ENCODE measurements around the gene RERE.
A peak's percentile ranks its signal among the peaks of the same experiment; 100 is the strongest.

RERE gene

GRCh38 chr1:8473121-8473875 lies 344.1 kb downstream of the RERE start:
- no peak for DNase-seq (ENCODE audit: low spot score)

GRCh38 chr1:8472668-8473067 lies 344.8 kb downstream of the RERE start:
- DNase-seq (ENCODE audit: low spot score): no peak

- DNase-seq (ENCODE audit: low spot score): no peak
These were observed 346.0 kb downstream of the RERE start for GRCh38 chr1:8471451-8471850.

- DNase-seq (ENCODE audit: low spot score): no peak
These were observed 348.7 kb downstream of the RERE start for GRCh38 chr1:8468751-8469150.

- DNase-seq (ENCODE audit: low spot score): no peak
These were observed 350.1 kb downstream of the RERE start for GRCh38 chr1:8467308-8467707.

- no peak for DNase-seq (ENCODE audit: low spot score)
These were observed 351.7 kb downstream of the RERE start for GRCh38 chr1:8465692-8466091.

GRCh38 chr1:8465013-8465412 lies 352.4 kb downstream of the RERE start:
- no peak for DNase-seq (ENCODE audit: low spot score)

GRCh38 chr1:8464377-8464776 lies 353.1 kb downstream of the RERE start:
- no peak for DNase-seq (ENCODE audit: low spot score)

GRCh38 chr1:8463144-8463927 lies 354.1 kb downstream of the RERE start:
- DNase-seq (ENCODE audit: low spot score): no peak

- no peak for DNase-seq (ENCODE audit: low spot score)
These were observed 355.0 kb downstream of the RERE start for GRCh38 chr1:8462371-8462892.

GRCh38 chr1:8461351-8462110 lies 355.9 kb downstream of the RERE start:
- no peak for DNase-seq (ENCODE audit: low spot score)

GRCh38 chr1:8460784-8461183 lies 356.7 kb downstream of the RERE start:
- DNase-seq (ENCODE audit: low spot score): no peak

- DNase-seq (ENCODE audit: low spot score): peak; percentile 51
These were observed 357.3 kb downstream of the RERE start for GRCh38 chr1:8460132-8460544.

GRCh38 chr1:8458607-8459006 lies 358.8 kb downstream of the RERE start:
- DNase-seq (ENCODE audit: low spot score): no peak

- DNase-seq (ENCODE audit: low spot score): no peak
These were observed 359.6 kb downstream of the RERE start for GRCh38 chr1:8457760-8458381.

GRCh38 chr1:8456991-8457390 lies 360.4 kb downstream of the RERE start:
- DNase-seq (ENCODE audit: low spot score): no peak

- DNase-seq (ENCODE audit: low spot score): no peak
These were observed 361.0 kb downstream of the RERE start for GRCh38 chr1:8456308-8456912.

- DNase-seq (ENCODE audit: low spot score): no peak
These were observed 361.6 kb downstream of the RERE start for GRCh38 chr1:8455700-8456307.

GRCh38 chr1:8450312-8450711 lies 367.1 kb downstream of the RERE start:
- no peak for DNase-seq (ENCODE audit: low spot score)

- DNase-seq (ENCODE audit: low spot score): no peak
These were observed 368.4 kb downstream of the RERE start for GRCh38 chr1:8448911-8449661.

Data from iPS-NIHi11 (cell line).